Ramos (cell line): ENCODE data around the gene CYP2C9.
"Not testable (repeated sequence)": the region's sequence is repeated elsewhere in the genome, so short reads cannot be mapped to it uniquely, and the experiment has no call there.

Experiments used
- in situ Hi-C: fragments of 300-500 bp; cut with MboI; formaldehyde crosslinking; loops from one replicate; pipeline ENCODE4 v1.14.3; 2022; ENCODE audit warnings: low sequenced_read_pairs; ENCODE audit not compliant: unreplicated experiment

The CYP2C9 gene

GRCh38 chr10:94938383-94938782 lies at the start of gene CYP2C9:
TSS of gene CYP2C9 (plus strand) at chr10:94938658. CDS start at chr10:94938683, 25 bp downstream.
- in situ Hi-C loops, result no loop called here

DNA sequence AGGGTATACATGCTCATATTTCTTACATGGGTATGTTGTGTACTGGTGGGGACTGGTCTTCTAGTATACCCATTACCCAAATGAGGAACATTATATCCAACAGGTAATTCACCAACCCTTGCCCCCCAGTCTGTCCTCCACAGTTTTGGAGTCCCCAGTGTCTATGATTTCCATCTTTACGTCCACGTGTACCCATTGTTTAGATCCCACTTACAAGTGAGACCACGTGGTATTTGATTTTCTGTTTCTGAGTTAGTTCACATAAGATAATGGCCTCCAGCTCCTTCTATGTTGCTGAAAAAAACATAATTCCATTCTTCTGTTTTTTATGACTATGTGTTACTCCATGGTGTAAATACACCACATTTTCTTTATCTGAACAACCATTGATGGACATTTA lies 49.3 kb upstream of the CYP2C9 start:
- in situ Hi-C loops, result no loop called here

GRCh38 chr10:94890264-94891022 lies 48.0 kb upstream of the CYP2C9 start:
- in situ Hi-C loops, result no loop called here

DNA sequence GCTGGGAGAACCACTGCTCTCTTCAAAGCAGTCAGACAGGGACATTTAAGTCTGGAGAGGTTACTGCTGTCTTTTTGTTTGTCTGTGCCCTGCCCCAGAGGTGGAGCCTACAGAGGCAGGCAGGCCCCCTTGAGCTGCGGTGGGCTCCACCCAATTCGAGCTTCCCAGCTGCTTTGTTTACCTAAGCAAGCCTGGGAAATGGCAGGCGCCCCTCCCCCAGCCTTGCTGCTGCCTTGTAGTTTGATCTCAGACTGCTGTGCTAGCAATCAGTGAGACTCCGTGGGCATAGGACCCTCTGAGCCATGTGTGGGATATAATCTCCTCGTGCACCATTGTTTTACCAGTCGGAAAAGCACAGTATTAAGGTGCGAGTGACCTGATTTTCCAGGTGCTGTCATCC lies 40.0 kb upstream of the CYP2C9 start:
- in situ Hi-C loops, result not testable (repeated sequence)

- in situ Hi-C loops, result no loop called here
Measured at GRCh38 chr10:94902080-94902479, 36.4 kb upstream of the CYP2C9 start.

- in situ Hi-C loops, result no loop called here
Measured at GRCh38 chr10:94902570-94902969, 35.9 kb upstream of the CYP2C9 start.

DNA sequence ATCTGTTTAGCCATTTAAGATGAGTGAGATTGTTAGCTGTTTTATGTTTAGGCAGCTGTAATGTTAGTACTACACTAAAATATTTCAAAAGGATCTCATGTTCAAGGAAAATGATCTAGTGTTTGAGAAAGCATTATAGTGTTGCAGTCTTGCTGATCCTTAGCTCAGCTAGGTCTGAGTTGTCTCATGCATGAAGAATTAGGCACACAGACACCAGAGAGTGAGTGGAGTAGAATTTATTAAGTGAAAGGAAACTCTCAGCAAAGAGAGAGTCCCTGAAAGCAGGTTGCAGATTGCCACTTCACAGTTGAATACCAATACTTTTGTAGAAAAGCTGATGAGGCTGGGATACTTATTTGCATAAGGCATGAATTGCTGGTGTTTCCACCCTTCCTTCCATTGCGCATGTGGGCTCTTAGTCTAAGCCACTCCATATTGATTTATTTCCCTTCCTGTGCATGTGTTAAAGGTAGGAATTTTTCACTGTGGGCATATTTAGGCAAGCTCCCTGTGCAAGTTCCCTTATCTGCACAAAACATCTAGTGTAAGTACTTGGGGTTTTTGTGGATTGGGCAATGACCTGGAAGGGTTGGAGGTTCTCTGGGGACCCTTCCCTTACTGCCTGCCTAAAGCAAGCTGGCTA lies 33.8 kb upstream of the CYP2C9 start:
- in situ Hi-C loops, result not testable (repeated sequence)

DNA sequence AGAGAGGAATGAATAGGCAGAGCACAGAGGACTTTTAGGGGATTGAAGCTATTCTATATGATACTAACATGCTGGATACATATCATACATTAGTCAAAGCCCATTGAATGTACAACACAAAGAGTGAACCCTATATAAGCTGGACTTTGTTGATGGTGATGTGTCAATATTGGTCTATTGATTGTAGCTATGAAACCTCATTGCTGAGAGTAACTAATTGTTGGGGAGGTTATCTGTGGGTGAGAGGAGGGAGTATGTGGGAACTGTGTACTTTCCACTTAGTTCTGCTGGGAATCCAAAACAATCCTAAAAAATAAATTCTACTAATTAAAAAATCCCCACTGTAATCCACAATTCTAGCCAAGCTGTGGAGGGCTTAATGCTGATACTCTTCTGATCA lies 22.0 kb upstream of the CYP2C9 start:
- in situ Hi-C loops, result no loop called here

DNA sequence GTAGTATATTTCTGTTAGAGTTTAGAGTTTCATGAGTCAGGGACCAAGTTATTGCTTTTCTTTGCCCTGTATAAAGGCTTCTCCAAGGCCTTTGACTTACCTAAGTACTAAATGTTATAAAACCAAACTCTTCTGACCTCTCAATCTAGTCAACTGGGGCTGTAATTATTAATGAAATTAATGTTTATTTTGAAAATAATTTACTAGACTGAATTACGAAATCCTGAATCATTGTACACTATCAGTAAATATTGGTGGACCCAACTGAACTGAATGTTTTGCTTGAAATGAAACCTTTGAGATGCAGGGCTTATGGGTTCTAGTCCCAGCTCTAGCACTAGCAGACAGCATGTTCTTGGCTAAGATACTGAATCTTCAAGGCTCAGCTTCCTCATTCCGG lies 1.7 kb upstream of the CYP2C9 start:
- in situ Hi-C loops, result no loop called here

GRCh38 chr10:94943432-94944103 lies 5.1 kb downstream of the CYP2C9 start:
- in situ Hi-C loops, result not testable (repeated sequence)

GRCh38 chr10:94946181-94946580 lies 7.7 kb downstream of the CYP2C9 start:
- in situ Hi-C loops, result not testable (repeated sequence)

GRCh38 chr10:94963901-94964300 lies 25.4 kb downstream of the CYP2C9 start:
- in situ Hi-C loops, result no loop called here

DNA sequence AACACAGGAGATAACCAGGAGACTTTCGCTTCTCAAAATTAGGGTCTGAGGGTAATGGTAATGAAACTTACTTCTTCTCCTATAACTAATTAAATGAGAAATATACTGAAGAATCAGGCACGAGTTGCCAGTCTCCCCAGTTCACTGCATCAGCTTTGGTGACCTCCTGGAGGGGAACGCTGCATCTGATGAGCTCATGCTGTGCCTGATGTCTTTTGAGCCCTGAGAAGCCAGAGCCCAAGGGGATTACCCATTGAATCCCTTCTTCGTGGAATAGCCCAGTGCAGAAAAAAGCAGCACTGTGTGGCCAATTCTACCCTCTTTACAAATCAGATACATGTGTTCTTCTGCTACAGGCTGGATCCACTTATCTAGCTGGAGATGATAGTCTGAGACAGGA lies 45.1 kb downstream of the CYP2C9 start:
- in situ Hi-C loops, result no loop called here

- in situ Hi-C loops, result no loop called here
Measured at GRCh38 chr10:94989192-94989591, 50.7 kb downstream of the CYP2C9 start.

- in situ Hi-C loops, result no loop called here
Measured at GRCh38 chr10:94991243-94991888, 52.9 kb downstream of the CYP2C9 start.

DNA sequence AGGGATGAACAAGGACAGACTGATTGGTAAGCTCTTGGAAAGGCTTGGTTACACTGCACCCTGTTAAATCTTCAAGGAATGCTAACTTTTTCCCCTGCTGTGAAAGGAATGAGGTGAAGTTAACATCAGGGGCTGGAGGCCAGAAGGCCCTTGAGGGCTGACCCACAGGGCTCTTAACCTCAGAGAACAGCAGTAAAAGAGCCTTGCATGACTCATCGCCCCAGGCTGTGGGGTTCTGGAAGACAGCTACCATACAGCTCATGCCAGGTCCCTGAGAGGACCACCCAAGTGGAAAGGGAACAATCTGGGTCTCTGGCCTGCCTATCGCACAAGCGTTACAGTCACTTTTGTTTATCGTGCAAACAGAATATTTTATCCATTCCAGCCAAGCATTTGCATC lies 54.4 kb downstream of the CYP2C9 start:
- in situ Hi-C loops, result no loop called here

- in situ Hi-C loops, result no loop called here
Measured at GRCh38 chr10:94997741-94998174, 59.3 kb downstream of the CYP2C9 start.

DNA sequence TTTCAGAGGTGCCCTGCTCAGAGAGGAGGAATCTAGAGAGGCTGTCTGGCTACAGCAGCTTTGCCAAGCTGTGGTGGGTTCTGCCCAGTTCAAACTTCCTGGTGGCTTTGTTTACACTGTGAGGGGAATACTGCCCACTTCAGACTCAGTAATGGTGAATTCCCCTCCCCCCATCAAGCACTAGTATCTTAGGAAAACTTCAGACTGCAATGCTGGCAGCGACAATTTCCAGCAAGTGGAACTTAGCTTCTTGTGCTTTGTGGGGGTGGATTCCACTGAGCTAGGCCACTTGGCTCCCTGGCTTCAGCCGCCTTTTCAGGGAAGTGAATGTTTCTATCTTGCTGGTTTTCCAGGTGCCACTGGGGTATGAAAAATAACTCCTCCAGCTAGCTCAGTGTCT lies 88.0 kb downstream of the CYP2C9 start:
- in situ Hi-C loops, result no loop called here

DNA sequence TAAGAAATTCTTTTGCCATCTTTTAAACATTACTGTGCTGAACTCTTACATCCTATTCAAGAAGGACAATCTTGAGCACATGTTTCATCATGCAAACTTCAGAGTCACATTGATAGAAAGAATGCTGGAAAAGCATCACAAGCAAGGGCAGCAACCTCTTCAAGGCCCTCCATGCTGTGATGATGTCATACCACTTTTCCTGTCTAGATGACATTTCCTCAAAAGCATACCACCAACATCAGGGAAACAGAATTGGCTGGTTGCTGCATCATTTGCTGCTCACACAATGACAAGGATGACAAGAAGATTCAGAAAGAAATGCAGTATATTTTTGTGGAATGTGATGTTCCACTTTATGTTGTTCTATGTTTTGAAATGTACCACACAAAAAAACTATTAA lies 93.2 kb downstream of the CYP2C9 start:
- in situ Hi-C loops, result no loop called here

- in situ Hi-C loops, result no loop called here
Measured at GRCh38 chr10:95034401-95034800, 95.9 kb downstream of the CYP2C9 start.
